RPMI7951 (cell line): ENCODE measurements around the gene IPO9. TPM values are rescaled to one million over a fixed set of nuclear protein-coding genes. Genes with fewer than 3 reads are reported as not detected.
"Not testable (repeated sequence)": the region's sequence is repeated elsewhere in the genome, so short reads cannot be mapped to it uniquely, and the experiment has no call there.

Experiments used
- DNase-seq: peaks from one replicate; pipeline ENCODE4 v3.0.0-alpha.2; 2012; ENCODE audit warnings: low read depth
- total RNA-seq: library from RNA; depleted of rRNA; stranded (reverse); fragments of >200 nt; shearing (Covaris generic); gene quantifications from 2 replicates; pipeline ENCODE4 v1.2.3, GENCODE V29; 2014

Gene IPO9
- total RNA-seq, 1 experiment from 2014 or later, result 22.9 TPM

DNA sequence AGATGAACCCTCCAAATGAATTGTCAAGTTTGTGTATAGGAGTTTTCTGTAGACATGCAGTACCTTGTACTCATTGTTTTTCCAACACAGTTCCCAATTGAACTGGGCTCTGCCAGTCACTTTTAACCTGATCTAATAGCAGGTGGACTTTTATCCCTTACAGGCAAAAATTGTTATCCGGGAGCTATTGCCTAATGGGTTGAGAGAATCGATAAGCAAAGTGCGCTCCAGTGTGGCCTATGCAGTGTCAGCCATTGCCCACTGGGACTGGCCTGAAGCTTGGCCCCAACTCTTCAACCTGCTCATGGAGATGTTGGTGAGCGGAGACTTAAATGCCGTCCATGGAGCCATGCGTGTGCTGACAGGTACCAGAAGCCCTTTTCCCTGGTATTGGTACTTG, 19.3 kb downstream of the IPO9 start:
- no peak for DNase-seq

DNA sequence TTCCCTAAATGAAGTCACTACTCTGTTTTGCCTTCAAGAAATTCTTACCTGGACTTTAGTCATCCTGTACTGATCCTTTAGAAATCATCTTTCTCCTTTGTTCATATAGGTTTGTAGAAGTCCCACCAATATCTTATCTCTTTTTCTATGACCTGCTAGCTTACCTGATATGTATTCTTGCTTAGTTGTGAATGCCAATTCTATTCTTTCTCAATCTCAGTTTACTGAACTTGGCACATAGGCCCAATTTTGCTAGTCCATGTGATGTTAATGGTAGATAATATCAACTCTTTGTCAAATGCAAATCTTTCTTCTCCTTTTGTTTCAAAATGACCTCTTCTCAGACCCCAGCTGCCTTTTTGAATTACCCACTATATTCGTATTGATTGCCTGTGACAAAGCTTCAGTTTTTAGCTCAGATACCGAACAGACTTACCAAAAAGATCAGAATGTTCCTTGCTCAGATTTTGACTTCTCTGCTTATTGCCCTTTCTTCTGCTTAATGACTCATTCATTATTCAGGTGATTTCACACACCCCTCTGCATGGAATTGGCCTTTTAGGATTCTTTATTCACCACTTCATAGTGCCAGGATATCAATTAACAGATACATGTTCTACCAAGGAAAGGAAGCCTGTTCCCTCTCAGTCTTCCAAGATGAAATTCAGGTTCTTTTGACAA, 20.6 kb downstream of the IPO9 start:
- DNase-seq, result no peak

DNA sequence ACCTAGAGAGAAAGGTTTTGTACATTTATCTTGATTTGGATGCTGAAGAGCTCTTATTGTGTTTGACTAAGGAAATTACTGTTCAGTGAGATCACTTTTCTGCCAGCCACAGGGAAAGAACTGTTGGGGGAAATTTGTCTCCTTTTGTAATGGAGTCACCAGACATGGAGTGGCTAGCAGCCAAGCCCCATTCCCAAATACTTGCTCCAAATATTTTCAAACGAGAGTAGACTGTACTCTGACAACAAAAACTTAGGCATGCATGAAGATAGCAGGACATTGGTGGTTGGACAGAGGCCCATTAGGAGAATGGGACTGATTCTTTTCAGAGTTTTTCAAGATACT, 21.1 kb downstream of the IPO9 start:
- DNase-seq, result peak; percentile 59

DNA sequence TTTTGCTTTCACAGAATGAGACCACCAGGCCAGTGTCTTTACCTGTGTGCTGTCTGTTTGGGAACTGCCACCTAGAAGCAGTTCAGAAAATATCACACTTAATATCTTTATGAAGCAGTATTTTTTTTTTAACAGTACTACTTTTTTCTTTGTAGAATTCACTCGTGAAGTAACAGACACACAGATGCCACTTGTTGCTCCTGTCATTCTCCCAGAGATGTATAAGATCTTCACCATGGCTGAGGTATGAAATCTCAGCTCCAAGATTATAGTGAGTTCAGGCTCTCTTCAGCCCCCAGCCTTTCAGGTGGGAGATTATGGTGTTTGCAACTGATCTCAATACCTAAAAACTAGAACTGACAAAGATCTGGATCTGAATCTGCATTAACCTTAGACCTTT, 23.0 kb downstream of the IPO9 start:
- DNase-seq, result no peak

DNA sequence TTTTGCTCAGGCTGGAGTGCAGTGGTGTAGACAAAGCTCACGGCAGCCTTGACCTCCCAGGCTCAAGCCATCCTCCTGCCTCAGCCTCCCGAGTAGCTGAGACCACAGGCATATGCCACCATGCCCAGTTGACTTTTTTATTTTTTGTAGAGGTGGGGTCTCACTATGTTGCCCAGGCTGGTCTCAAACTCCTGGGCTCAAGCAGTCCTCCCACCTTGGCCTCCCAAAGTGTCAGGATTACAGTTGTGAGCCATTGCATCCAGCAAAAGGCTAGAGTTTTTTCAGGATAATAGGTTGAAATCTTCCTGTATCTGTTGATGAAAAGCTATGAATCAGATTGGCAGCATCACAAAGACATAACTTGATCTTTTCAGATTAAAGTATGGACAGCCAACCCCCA, 27.8 kb downstream of the IPO9 start:
- not testable (repeated sequence) for DNase-seq

DNA sequence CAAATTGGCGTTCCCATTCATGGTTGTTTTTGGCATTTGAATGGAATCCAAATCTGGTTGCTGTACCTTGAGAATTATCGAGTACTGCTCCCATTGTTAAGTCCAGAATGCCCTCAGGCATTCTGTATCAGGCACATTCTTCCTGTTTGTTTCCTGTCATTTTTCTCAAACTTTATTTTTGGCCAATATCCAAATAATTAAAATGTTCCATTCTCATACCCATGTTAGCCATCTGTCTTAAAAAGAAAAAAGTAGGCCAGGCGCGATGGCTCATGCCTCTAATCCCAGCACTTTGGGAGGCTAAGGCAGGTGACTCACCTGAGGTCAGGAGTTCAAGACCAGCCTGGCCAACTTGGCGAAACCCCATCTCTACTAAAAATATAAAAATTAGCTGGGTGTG, 30.5 kb downstream of the IPO9 start:
- no peak for DNase-seq

DNA sequence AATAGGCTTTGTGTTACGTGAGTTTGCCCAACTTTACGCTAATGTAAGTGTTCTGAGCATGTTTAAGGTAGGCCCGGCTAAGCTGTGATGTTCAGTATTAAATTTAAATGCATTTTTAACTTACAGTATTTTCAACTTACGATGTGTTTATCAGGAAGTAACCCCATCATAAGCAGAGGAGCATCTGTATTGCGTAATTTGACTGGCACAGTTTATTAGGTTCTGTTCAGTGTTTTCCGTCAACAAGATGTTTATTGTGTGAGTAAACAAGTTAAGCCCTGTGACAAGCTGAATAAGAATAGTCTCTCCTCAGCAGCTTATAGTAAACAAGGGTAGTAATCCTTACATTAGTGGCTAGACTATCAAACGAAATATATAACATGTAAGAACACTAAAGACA, 32.5 kb downstream of the IPO9 start:
- no peak for DNase-seq

DNA sequence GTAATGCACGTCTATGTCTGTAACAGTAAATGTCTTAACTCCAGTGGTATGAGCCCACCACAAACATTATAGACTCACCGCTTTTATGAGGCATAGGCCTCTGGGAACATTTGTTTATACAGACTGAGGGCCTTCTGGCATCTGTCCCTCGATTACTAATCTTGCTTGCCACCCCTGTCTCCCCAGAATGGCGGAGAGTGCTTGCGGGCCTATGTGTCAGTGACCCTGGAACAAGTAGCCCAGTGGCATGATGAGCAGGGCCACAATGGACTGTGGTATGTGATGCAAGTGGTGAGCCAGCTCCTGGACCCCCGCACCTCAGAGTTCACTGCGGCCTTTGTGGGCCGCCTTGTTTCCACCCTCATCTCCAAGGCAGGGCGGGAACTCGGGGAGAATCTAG, 41.4 kb downstream of the IPO9 start:
- DNase-seq, result no peak

DNA sequence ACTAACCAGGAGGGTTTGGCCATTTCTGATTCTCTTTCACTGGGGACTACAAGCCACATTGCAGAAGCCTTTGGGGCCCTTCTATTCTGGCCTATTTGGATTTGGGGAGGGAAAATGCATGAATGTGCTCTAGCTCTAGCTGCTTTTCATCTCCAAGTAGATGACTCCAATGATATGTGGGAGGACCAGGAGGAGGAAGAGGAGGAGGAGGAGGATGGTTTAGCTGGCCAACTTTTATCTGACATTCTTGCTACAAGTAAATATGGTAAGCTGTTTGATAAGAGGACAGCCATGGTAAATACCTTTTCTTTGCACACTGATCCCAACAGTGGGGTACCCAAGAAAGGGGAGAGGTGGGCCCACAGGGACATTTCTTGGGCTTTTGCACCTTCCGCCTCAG, 45.7 kb downstream of the IPO9 start:
- DNase-seq, result no peak

DNA sequence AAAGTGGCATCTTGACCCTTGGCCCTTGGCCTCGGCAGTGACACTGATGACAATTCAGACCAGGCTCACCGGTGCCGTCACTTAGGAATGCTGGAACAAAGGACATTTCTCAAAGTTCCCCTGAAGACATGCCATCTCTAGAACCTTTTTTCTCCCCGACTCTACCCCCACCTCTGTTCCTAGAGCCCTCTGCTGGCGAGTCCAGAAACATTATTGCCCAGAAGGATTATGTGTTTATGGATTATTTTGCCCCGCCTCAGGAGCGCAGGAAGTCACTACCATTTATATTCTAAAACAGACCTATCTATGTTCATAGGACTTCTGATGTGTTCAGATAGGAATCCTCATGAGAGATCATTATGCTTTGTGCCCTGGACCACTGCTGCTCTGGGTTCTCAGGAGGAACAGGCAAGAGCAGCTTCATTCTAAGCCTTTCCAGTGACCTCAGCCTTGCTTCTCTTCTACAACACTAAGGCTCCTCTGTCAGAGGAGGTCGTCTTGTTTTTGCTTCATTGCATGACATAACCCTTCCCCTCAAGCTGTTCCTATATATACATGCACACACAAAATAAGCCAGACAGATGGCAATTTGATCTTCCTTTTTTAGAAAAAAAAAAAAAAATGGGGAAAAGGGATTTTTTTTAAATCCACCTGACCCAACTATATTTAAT, 47.3 kb downstream of the IPO9 start:
- no peak for DNase-seq

DNA sequence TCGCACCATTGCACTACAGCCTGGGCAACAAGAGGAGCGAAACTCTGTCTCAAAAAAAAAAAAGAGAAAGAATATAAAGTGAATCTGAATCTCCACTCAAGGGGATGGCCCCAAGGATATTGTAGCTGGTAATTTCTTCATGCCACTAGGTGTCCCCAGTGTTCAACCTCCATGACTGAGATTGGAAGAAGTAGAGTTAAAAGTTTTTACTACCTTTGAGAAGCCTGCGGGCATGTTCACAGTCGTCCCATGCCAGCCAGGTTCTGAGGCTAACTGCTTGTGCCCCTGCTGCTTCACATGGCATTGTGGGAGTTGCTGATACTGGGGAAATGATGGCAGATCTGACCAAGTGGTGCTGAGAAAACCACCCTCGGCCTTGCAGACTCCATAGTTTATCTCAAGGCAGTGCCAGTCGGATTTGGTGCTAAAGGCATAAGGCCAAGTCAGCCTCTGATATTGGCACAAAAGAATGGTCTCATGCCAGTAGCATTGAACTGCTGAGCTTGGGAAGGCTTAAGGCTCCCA, 49.0 kb downstream of the IPO9 start:
- DNase-seq, result peak; percentile 51

DNA sequence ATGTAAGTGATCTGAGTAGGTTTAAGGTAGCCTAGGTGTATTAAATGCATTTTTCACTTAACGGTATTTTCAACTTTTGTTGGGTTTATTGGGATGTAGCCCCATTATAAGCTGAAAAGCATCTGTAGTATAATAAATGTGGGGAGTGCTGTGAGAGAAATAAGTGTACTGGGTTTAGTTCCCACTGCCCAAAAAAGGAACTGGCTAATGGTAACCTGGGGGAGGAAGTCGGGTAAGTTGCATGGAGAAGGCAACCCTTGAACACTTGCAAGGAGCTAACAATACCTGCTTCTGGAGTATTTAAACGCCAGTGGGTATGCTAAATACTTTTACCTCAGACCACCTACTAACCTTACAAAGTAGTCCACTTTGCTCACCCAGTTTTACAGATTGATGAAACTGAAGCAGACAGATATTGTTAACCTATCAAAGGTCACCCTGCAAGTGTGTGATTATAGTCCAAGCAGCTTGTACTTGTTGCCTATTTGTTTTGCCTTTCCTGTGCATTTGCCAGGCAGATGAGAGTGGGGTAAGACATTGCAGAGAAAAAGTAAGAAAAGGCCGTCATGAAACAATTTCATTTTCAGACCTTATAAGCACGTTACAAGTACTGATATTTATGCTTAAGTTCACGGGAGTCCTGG, 52.1 kb downstream of the IPO9 start:
- DNase-seq, result no peak

DNA sequence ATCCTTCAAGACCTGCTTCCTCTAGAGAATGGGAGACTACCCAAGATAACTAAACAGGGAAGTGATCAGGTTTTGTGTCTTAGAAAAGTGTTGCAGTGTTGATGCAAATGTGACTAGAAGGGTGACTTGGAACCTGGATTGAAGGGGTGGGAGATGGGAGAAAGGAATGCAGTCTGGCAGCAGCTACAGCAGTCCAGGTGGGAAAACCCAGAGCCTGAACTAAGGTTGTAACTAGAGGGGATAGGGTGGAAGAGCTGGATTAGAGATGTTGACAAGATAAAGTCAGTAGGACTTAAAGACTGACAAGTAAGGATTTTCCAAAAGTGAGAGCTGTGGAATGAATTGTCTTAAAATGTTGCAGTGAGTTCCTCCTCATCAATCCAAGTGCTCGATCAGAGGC, 52.7 kb downstream of the IPO9 start:
- DNase-seq, result no peak

DNA sequence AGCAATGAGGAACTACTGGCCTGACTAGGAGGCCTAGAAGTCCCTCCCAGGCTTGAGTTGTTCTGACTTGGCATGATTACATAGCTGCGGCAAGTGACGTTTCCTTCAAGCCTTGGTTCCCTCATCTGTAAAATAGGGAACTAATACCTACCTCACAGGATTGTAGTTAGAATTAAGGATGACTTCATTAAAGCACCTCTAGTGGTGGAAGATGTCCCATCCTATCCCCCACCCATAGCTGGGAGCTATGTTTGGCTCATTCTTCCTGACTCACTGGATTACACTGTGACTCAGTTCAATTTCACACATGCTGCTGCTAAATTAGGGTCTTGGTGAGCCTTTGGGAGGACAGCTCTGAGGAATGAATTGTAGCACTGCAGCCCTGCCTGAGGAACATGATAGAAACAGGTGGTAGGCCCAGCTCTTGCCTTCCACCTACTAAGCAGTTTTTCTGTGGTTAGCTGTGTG, 53.7 kb downstream of the IPO9 start:
- peak; percentile 89 for DNase-seq

DNA sequence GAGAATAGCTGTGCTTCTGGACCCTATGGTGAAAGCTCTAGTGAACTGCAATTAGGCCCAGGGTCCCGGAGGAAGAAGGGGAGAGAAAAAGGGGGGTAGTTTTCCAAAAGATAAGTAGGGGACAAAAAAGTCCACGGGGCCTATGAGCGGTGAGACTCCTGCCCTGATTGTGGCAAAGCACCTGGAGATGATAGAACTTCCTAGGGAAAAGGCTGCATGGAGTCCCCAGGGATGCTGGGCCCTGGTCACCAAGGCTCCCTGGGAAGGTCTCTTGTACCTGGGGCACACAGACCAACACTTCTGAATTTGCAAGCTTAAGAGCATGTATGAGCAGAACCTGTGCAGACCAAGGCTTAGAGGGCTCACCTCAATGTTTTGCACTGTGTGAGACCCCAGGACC, 54.3 kb downstream of the IPO9 start:
- no peak for DNase-seq

DNA sequence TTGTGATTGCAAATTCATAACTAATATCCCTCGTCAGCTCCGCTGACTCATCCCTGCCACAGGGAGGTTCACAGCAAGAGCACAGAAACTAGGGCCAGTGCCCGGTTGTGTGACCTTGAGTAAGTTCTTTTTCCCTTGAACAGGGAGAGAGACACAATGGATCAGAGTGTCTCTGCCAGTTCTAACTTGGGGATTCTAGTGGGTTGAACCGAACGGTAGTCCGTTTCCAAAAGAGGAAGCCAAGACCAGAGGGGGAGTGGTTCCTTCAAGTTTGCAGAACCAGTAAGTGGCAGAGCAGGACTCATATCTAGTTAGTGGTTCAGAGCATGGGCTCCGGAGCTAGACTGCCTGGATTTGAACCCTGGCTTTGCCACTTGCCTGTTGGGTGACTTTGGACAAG, 54.8 kb downstream of the IPO9 start:
- peak; percentile 50 for DNase-seq

DNA sequence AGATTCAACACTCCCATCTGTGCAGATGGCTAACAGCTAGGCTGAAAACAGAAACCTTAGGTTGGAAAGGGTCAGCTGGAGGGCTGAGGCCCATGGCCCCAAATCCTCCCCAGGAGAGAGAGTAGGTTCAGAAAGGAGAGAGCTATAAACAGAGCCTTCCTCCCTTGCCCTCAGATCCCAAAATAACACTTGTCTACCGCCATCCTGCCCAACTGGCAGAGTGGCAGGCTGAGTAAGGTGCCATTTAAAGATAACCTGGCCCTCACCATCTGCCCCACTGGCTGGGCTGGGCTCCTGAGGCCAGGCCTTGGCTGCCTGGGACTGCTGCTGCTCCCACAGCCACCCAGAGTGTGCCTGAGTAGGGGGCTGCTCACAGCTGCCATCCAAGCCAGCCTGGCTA, 55.5 kb downstream of the IPO9 start:
- DNase-seq, result no peak

DNA sequence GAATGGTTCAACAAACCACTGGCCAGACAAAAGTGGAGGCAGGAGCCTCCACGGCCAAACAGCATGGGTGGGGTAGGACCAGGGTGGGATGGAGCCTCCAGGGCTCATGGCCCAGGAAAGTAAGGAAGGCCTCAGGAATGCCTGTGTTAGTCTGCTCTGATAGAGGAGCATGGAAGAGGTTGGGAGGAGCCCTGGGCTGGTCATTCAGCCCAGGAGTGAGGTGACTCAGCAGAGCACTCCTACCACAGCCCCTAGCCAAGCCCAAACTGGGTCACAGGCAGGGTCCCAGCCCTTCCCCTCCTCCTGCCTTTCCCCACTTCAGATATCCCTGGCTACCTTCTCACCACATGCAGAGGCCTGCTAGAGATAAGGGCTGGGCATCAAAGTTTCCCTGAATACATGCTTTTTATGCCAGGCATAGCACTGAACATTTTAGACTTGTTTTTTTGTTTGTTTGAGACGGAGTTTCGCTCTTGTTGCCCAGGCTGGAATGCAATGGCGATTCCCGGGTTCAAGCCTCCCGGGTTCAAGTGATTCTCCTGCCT, 56.6 kb downstream of the IPO9 start:
- peak; percentile 59 for DNase-seq

DNA sequence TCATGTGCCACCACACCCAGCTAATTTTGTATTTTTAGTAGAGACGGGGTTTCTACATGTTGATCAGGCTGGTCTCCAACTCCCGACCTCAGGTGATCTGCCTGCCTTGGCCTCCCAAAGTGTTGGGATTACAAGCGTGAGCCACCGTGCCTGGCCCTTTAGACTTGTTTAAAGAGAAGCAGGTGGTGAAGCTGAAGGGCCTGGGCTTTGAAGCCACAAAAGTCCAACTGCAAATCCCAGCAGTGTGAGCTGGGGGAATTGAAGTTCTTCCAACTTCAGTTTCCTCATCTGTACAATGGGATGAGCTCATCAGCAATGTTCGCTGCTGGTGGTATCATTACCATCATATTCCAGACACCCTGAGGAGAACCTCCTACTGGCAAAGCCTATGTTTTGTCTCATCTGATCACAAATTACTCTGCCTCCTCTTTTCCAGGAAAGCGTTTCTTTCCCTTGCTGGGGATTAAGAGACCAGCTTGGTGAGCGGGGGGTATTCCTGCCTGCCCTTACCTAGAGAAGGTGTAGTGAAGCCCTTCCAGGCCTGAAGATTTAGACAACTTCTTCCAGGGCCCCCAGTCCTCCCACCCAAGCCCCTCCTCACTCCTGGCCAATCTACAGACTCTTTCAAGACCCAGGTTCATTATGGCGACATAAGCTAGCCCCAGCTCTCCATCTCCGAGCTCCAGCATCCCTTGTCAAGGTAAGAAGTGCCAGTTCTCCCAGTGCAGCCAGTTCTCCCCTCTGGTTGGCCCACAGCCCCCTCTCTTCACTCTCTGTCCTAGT, 57.3 kb downstream of the IPO9 start:
- DNase-seq, result no peak

DNA sequence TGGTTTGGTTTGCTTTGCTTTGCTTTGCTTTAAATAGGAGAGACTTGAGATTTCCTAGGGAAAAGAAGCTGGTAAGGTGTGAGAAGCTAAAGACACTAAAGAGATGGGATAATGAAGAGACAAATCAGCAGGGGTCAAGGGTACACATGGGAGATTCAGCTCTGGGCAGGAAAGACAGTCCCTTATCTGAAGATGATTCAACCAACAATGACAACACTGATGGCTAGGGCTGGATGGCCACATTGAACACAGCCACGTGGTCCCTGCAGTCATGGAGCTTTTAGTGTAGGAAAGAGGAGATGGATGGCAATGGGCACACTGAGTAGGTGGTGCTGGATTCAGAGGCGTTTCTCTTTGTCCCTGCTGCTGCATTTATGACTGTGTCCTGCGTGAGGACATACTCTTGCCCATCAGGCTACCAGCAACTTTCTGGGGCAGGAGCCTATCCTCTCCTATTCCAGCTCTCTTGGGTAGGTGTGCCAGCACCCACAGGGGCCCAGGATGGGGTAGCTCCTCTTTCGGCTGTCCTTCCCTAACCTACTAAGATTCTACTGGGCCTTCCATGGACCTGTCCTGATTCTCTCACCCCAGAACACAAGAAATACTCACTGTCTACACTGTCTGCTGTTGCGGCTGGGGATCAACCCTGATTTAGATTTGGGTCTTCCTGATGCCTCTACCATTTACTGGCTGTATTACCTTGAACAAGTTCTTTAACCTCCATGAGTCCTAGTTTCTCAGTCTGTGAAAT, 58.3 kb downstream of the IPO9 start:
- no peak for DNase-seq
